ES-I3 (cell line): ENCODE results near the gene SLC34A3.
A peak's percentile ranks its signal among the peaks of the same experiment; 100 is the strongest.

Experiments used
- H3K36me3 ChIP-seq: 2 replicates; pipeline ENCODE4 v1.6.1; 2013; ENCODE audit warnings: mild to moderate bottlenecking, low read length, control low read depth, moderate library complexity; ENCODE audit not compliant: insufficient read depth
- H3K4me1 ChIP-seq: 2 replicates; pipeline ENCODE4 v1.6.1; 2013; ENCODE audit warnings: mild to moderate bottlenecking, control low read depth, low read length; ENCODE audit not compliant: insufficient read depth
- H3K9ac ChIP-seq: 2 replicates; pipeline ENCODE4 v1.6.1; 2013; ENCODE audit warnings: low read depth, mild to moderate bottlenecking, low read length, moderate library complexity
- H3K9me3 ChIP-seq: 2 replicates; pipeline ENCODE4 v1.6.1; 2013; ENCODE audit warnings: mild to moderate bottlenecking, low read length, moderate library complexity; ENCODE audit not compliant: control insufficient read depth, insufficient read depth

Gene SLC34A3

GRCh38 chr9:137191245-137191644, 39.5 kb upstream of the SLC34A3 start:
- H3K4me1 ChIP-seq = peaks cover 6% of the 10 kb centered on the region; the same call in 1 of the 2 replicates
- H3K9ac ChIP-seq = no peak overlapping the region
- H3K9me3 ChIP-seq = no peaks in the 10 kb centered on the region
- H3K36me3 ChIP-seq = no peaks in the 10 kb centered on the region

- Histone ChIP-seq H3K4me1 (peaks cover 6% of the 10 kb centered on the region; the same call in 1 of the 2 replicates), H3K36me3 (no peaks in the 10 kb centered on the region), H3K9ac (no peak overlapping the region), H3K9me3 (no peaks in the 10 kb centered on the region)
Measured at GRCh38 chr9:137191691-137192447, 38.8 kb upstream of the SLC34A3 start.

GRCh38 chr9:137192448-137192780, 38.3 kb upstream of the SLC34A3 start:
- no peaks in the 10 kb centered on the region for H3K36me3 ChIP-seq
- H3K4me1 ChIP-seq = peaks cover 6% of the 10 kb centered on the region; the same call in 1 of the 2 replicates
- no peak overlapping the region for H3K9ac ChIP-seq
- no peaks in the 10 kb centered on the region for H3K9me3 ChIP-seq

- no peaks in the 10 kb centered on the region for H3K9me3 ChIP-seq
- no peak overlapping the region for H3K9ac ChIP-seq
- H3K36me3 ChIP-seq = no peaks in the 10 kb centered on the region
- peaks cover 6% of the 10 kb centered on the region; the same call in 1 of the 2 replicates for H3K4me1 ChIP-seq
Measured at GRCh38 chr9:137192859-137193258, 37.8 kb upstream of the SLC34A3 start.

- H3K4me1 ChIP-seq = peaks cover 6% of the 10 kb centered on the region; the same call in 1 of the 2 replicates
- H3K9me3 ChIP-seq = no peaks in the 10 kb centered on the region
- no peaks in the 10 kb centered on the region for H3K36me3 ChIP-seq
- H3K9ac ChIP-seq = no peak overlapping the region
Measured at GRCh38 chr9:137193771-137194170, 36.9 kb upstream of the SLC34A3 start.

GRCh38 chr9:137194388-137194787, 36.3 kb upstream of the SLC34A3 start:
- no peaks in the 10 kb centered on the region for H3K36me3 ChIP-seq
- no peaks in the 10 kb centered on the region for H3K9me3 ChIP-seq
- no peak overlapping the region for H3K9ac ChIP-seq
- H3K4me1 ChIP-seq = peaks cover 3% of the 10 kb centered on the region; the same call in 1 of the 2 replicates

- H3K36me3 ChIP-seq = no peaks in the 10 kb centered on the region
- no peak overlapping the region for H3K9ac ChIP-seq
- H3K4me1 ChIP-seq = no peaks in the 10 kb centered on the region; the same call in 1 of the 2 replicates
- H3K9me3 ChIP-seq = no peaks in the 10 kb centered on the region
Measured at GRCh38 chr9:137194909-137195308, 35.8 kb upstream of the SLC34A3 start.

- no peak overlapping the region for H3K9ac ChIP-seq
- no peaks in the 10 kb centered on the region; the same call in 1 of the 2 replicates for H3K4me1 ChIP-seq
- H3K9me3 ChIP-seq = no peaks in the 10 kb centered on the region
- H3K36me3 ChIP-seq = no peaks in the 10 kb centered on the region
Measured at GRCh38 chr9:137195525-137196220, 35.0 kb upstream of the SLC34A3 start.

- Histone ChIP-seq H3K4me1 (no peaks in the 10 kb centered on the region; the same call in 1 of the 2 replicates), H3K9me3 (no peaks in the 10 kb centered on the region), H3K36me3 (no peaks in the 10 kb centered on the region), H3K9ac (no peak overlapping the region)
Measured at GRCh38 chr9:137198051-137198901, 32.4 kb upstream of the SLC34A3 start.

GRCh38 chr9:137198902-137199283, 31.8 kb upstream of the SLC34A3 start:
- Histone ChIP-seq H3K9me3 (no peaks in the 10 kb centered on the region), H3K36me3 (no peaks in the 10 kb centered on the region), H3K4me1 (peaks cover under 1% of the 10 kb centered on the region; the same call in 1 of the 2 replicates), H3K9ac (peak overlapping the region; percentile 32; the same call in 1 of the 2 replicates)

- Histone ChIP-seq H3K9ac (peak overlapping the region; percentile 32; the same call in 1 of the 2 replicates), H3K9me3 (no peaks in the 10 kb centered on the region), H3K4me1 (peaks cover 6% of the 10 kb centered on the region), H3K36me3 (no peaks in the 10 kb centered on the region)
Measured at GRCh38 chr9:137199411-137200121, 31.1 kb upstream of the SLC34A3 start.

GRCh38 chr9:137200311-137201204, 30.1 kb upstream of the SLC34A3 start, which contains the start of gene TPRN:
TPRN (minus strand) TSS chr9:137200741; CDS start chr9:137200711, 30 bp downstream.
- Histone ChIP-seq H3K36me3 (no peaks in the 10 kb centered on the region), H3K4me1 (peaks cover 6% of the 10 kb centered on the region), H3K9ac (peak within 1 kb of the TSS; percentile 69), H3K9me3 (no peaks in the 10 kb centered on the region)
